HG03558 (cell line): Measurements from ENCODE around the gene MAP1LC3B2.
"Not testable (repeated sequence)": the region's sequence is repeated elsewhere in the genome, so short reads cannot be mapped to it uniquely, and the experiment has no call there.

Source experiments
- ATAC-seq: cut with Tn5 transposase; IDR thresholded peaks from one replicate; pipeline ENCODE4 v1.9.1; 2021; ENCODE audit warnings: moderate number of reproducible peaks; ENCODE audit not compliant: unreplicated experiment; ENCODE audit errors: extremely low read depth

The MAP1LC3B2 gene

DNA sequence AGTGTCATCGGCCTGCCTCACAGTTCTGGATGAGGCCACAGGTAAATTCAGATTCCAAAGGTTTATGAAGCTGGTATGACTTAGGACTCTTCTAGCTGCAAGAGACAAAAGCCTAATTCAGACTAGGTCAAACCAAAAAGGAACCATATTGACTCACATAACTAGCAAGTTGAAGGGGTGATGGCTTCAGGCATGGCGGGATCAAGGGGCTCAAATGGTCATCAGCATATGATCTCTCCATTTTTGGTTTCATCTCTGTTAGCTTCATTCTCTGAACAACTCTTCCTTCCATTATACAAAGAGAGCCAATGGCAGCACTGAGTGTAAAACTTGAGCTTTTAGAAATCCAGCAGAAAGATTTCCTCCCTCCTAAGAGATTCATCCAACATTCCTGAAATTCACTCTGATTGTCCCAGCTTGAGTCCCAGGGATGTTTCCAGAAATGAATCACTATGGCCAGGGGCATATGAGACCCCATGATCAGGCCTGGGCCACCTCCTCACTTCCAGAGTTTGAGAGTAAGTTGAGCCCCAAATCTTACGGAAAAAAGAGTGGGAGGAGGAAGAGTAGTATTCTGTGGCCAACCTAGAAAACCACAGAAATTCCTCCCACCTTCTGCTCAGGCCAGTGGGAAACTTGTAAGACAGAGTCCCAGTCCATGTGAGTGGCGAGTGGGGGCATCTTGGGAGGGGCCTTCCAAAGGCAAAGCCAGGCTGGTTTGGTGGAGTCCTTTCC lies 2.0 kb upstream of the MAP1LC3B2 start:
- ATAC-seq: no peak

DNA sequence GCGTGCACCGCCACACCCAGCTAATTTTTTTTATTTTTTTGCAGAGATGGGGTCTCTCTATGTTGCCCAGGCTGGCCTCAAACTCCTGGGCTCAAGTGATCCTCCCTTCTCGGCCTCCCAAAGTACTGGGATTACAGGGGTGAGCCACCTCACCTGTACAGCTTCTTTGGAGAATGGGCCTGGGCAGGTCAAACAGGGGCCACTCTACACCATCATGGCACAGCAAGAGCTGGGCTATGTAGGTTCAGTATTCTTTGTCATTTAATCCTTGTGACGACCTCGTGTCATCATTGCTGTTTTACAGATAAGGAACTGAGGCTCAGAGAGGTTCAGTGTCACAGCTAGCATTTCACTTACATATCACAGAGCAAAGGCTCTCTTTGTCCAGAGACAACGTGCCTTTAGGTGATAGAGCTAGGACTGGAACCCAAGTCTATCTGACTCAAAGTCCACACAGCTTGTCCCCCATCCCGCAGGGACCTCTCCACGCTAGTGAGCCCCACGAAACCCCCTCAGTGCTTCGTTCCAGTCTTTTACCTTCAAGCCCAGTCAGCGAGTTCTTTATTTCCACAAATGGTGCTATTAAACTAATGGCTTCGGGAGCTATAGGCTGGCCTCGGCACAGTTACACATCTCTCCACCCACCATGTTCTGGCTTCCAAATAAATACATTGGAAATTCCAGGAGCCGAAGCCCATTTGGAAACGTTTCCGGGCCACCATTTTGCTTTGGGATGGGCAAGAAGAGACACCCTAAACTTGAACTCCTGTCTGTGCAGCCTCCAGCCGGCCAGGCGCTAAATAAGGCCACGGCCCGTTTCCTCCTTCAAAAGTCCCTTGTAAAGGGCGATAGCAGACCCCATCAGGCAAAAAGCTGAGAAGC lies 660 bp upstream of the MAP1LC3B2 start:
- no peak for ATAC-seq

DNA sequence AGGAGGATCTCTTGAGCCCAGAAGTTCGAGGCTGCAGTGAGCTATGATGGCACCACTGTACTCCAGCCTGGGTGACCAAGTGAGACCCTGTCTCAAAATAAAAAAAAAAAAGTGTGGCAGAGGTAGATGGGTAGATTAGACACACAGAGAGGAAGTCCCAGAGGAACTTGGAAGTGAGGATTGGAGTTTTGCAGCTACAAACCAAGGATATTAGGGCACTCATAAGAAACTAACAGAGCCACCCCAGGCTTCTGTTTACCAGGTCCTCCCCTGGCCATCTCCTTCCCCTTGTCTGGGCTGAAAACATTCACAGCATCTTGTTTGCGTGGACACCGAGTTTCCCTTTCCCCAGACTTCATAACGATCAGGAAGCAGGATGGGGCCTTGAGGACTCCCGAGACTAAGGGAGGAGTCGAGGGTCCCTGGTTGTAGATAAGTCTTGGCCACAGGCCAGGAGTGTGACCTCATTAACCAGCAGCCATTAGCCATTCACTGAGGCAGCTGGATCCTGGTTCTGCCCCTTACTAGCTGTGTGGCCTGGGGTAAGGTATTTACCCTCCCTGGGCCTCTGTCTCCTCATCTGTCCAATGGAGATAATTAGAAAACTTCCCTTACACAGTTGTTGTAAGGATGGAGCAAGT lies 2.1 kb downstream of the MAP1LC3B2 start:
- no peak for ATAC-seq

DNA sequence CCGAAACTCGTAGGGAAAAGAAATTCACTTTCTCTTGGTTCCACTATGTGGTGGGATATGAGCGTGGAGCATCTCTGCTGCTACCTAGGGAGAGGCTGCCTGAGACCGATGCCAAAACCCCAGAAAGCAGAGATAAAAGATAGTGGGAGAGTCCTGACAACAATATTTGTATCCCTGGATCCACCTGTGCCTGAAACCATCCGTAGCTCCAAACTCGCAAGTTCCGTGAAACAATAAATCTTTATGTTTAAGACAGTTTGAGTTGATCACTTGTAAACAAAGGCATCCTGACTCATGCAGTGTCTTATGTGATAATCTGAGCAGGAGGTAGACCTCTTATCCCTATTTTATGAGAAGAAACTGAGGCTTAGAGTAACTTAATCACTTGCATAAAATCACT lies 2.9 kb downstream of the MAP1LC3B2 start:
- ATAC-seq: no peak

DNA sequence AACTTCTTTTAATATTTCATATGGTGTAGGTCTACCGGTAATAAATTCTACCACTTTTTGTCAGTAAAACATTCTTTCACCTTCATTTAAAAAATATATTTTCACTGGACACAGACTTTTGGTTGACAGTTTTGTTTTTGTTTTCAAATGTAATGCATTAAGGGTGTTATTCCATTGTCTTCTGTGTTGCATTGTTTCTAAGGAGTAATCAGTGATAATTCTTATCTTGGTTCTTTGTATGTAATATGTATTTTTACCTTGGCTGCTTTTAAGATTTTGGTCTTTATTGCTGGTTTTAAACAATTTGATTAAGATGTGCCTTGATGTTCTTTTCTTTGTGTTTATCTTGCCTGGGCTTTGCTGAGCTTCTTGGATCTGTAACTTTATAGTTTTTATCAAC lies 4.1 kb downstream of the MAP1LC3B2 start:
- ATAC-seq: no peak

DNA sequence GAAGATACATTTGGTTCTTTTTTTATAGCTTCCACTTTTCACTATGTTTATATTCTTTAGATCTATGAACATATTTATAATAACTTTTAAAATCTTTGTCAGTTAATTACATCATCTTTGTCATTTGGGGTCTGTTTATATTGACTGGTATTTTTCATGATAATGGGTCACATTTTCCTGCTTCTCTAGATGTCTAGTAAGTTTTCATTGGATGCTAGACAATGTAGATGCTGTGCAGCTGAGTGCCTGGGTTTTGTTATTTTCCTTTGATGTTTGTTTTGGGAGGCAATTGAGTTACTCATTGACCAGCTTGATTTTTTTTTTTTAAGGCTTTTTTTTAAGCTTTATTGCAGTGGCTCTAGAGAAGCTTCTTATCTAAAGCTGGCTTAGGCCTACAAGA lies 4.9 kb downstream of the MAP1LC3B2 start:
- ATAC-seq: no peak

DNA sequence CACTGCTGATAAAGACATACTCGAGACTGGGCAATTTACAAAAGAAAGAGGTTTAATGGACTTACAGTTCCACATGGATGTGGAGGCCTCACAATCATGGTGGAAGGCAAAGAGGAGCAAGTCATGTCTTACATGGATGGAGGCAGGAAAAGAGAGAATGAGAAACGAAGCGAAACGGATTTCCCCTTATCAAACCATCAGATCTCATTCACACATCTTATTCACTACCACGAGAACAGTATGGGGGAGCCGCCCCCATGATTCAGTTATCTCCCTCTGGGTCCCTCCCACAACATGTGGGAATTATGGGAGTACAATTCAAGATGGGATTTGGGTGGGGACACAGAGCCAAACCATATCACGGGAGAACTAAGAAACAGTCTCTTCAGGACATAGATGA lies 6.0 kb downstream of the MAP1LC3B2 start:
- ATAC-seq: not testable (repeated sequence)

DNA sequence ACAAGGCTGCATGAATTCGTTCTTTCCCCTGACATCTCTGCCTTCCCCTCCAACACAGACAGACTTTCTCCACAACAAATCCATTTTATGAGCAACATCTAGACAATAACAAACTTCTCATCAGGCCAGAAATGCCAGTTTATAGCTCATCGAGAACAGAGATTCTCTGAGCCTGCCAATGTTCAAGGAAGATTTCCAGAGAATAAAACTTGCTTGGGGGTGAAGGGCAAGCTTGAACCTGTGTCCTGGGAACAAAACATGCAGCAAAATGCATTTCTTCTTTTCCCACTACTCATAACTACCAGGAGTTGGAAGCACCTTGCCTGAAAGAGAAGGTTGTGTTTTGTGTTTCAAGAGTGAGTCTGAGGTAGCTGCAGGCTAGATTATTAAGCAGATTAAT lies 6.8 kb downstream of the MAP1LC3B2 start:
- ATAC-seq: no peak

DNA sequence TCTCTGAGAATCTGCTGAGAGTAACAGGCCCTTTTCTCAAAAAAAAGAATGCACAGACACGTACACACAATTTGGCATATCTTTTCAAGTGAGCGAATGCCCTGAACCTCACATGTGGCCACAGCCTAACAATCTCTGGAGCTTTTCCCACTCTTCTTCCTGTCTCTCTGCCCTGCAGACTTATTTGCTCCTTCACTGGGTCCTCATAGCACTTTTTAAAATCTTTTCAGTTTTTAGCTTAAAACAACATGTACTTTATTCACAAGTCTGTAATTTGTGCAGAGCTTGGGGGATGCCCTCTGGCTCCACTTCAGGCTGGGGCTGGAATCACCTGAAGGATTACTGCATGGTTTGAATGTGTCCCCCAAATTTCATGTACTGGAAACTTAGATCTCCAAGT lies 9.0 kb downstream of the MAP1LC3B2 start:
- ATAC-seq: no peak

DNA sequence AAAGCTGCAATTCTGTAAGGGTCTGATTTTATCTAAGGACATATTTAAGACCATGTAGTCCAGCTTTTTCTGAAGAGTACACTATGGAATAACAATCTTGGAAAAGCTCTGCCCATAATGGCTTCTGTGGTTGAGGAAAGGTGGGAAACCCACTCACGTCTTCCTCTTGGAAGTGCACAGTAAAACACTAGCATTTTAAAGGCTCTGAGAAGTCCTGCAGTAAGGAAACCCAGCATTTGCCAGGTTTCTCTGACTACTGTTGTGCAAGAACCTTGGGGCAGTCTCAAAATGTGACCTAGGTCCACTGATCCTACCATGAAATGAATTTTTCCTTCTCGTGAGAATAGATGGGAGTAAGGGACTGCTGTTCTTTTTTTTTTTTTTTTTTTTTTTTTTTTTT lies 11.9 kb downstream of the MAP1LC3B2 start:
- ATAC-seq: no peak

DNA sequence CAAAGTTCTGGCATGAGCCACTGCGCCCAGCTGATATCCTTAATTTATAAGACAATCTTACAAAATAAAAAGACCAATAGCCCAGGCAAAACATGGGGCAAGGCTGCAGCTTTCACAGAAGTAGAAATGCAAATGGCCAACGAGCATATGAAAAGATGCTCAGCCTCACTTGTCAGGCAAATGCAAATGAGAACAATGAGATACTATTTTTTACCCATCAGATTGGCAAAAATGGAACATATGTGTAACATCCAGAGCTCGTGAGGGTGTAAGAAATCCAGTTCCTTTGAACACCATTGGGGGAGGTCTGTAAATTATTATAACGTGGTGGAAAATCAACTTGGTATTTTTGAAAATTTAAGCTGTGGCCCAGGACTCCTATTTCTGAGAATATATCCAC lies 14.6 kb downstream of the MAP1LC3B2 start:
- ATAC-seq: no peak

DNA sequence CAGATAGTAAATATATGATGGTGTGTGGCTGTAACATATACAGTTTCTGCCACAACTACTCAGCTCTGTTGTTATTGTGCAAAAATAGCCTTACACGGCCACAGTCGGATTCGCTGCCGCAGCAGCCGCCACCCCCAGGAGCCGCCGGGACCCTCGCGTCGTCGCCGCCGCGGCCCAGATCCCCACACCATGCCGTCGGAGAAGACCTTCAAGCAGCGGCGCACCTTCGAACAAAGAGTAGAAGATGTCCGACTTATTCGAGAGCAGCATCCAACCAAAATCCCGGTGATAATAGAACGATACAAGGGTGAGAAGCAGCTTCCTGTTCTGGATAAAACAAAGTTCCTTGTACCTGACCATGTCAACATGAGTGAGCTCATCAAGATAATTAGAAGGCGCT lies 16.6 kb downstream of the MAP1LC3B2 start:
- not testable (repeated sequence) for ATAC-seq

DNA sequence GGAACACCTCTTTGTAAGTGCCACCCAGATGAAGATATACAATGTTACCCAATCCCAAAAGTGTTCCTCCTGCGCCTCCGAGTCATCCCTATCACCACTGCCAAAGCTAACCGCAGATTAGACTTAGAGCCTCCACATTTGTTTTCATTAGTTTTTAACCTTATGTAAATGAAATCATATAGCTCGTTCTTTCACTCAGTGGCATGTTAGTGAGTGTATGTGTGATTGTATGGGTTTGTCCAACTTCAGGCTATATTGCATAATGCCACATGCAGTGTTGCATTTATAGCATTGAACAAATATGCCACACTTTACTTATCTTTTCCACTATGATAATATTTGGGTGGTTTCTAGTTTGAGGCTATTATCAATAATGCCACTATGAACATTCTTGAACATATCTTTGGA lies 18.0 kb downstream of the MAP1LC3B2 start:
- no peak for ATAC-seq

DNA sequence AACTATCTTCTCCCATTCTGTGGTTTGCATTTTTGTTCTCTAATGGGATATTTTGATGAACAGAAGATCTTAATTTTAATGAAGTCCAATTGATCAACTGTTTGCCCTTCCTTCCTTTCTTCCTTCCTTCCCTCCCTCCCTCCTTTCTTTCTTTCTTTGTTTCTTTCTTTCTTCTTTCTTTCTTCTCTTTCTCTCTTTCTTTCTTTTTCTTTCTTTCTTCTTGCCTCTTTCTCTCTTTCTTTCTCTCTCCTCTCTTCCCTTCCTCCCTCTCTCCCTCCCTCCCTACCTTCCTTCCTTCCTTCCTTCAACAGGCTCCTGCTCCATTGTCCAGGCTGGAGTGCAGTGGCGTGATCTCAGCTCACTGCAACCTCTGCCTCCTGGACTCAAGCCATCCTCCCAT lies 18.9 kb downstream of the MAP1LC3B2 start:
- no peak for ATAC-seq

DNA sequence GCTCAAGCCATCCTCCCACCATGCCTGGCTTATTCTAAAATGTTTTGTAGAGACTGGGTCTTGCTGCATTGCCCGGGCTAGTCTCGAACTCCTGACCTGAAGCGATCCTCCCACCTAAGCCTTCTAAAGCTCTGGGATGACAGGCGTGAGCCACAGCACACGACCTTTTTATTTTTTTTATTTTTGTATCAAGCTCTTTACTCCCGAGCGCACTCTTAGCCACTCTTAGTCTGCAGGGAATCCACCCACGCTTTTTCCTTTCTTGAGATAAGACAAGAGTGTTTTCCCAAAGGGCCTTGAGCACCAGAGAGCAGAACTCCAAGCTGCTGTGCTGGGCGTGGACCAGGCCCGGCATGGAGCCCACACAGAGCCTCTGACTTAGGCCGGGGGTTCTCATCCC lies 23.4 kb downstream of the MAP1LC3B2 start:
- no peak for ATAC-seq

DNA sequence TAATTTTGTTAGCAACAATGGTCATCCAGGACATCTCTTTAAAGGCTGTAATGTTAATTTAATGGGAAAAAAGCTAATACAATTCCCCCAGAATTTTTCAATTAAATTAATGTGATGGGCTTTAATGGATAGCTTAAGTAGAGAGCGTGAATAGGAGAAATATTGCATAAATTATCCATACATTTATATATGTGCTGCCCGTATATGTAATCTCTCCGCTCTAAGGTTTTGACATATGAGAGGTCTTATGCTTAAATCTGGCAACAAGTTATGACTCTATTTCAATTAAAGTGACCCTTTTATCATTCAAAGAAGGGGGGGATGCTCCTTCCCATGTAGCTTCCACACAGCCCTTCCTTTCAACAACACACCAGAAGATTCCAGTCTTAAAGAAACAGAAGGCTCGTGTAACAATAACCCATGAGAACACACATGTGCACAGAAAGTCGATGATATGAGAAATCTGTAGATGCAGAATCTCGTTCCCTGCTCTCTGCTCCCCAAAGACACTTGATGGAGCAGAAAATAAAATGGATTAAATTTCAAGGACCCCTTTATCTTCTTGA lies 24.0 kb downstream of the MAP1LC3B2 start:
- no peak for ATAC-seq

DNA sequence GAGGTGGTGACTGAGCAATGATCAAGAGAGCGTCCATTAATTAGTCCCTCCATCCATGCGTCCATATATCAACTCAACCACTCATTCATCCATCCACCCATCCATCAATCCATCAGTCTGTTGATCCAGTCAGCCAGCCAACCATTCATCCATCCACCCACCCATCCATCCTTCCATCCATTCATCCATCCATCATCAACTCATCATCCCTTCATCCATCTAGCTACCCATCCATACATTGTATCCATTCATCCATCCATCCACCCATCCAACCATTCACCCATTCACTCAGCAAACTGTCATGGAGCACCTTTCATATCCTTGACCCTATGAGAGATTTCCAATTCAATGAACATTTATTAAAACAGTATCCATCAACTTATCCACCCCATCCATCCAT lies 28.1 kb downstream of the MAP1LC3B2 start:
- ATAC-seq: no peak

DNA sequence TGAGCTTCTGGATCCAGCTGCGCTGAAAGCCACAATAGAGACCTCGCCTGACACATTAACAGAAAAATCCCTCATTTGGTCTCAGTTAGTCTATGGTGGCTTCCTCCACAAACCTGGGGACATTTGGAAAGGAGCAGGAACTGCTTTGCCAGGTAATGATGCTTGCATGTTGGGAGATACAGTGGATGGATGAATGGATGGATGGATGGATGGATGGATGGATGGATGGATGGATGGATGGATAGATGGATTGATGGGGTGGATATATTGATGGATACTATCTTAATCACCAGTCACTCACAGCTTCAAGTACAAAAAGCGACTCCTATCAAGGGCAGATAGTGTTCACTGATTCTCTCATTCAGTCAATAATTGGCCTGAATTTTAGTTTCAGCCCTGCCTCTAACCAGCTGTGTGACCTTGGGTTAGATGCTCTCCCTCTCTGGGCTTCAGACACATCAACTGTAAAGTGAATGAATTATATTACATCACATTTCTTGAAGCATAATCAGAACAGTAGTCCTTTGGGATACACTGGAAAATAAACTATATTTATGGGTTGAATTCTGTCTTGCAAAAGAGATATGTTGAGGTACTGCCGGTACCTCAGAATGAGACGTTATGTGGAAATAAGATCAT lies 29.3 kb downstream of the MAP1LC3B2 start:
- no peak for ATAC-seq

DNA sequence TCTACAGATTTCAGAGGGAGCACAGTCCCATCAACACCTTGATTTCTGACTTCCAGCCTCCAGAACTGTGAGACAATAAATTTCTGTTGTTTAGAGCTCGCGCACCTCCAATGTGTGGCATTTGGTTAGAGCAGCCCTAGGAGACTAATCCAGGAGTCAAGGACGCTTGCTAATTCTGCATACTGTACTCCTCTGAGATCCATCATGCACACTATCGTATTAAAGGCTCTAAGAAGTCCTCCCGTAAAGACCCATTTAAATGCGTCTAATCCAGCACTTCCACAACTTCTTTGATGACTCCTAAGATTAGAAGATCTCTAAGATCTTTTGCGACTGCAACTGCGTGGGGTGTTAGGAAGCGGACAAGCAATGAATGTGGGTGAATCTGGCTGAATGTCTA lies 30.4 kb downstream of the MAP1LC3B2 start:
- ATAC-seq: no peak

DNA sequence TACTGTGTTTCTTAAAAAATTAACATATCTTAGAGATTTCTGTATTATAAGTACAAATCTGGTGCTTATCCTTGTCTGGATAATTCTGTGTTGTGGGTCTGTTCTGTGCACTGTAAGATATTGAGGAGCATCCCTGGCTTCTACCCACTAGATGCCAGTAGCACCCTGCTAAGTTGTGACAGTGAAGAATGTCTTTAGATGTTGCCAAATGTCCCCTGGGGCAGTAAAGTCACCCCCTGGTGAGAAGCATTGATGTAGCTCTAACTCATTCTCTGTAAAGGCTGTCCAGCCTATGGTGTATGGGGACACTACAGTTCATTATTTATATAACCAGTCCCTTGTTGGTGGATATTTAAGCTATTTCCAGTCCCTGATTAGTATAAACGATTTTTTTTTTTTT lies 31.4 kb downstream of the MAP1LC3B2 start:
- ATAC-seq: no peak
